Fibroblast of upper back skin (primary cell): ENCODE data around the gene FAM32A.

Source experiments
- DNase-seq: peaks from one replicate; pipeline ENCODE4 v3.0.0-alpha.2; 2013

The FAM32A gene

GRCh38 chr19:16185123-16185767 lies at the start of gene FAM32A:
Gene FAM32A, plus strand, starts transcription at chr19:16185410. Its CDS starts 33 bp downstream, at chr19:16185443.
- peak; percentile 100 for DNase-seq

GRCh38 chr19:16135430-16136127 lies 49.6 kb upstream of the FAM32A start:
- no peak for DNase-seq

GRCh38 chr19:16136185-16136999 lies 48.8 kb upstream of the FAM32A start:
- no peak for DNase-seq

GRCh38 chr19:16139752-16140151 lies 45.5 kb upstream of the FAM32A start:
- DNase-seq = no peak

GRCh38 chr19:16141043-16141442 lies 44.2 kb upstream of the FAM32A start:
- DNase-seq = no peak

DNA sequence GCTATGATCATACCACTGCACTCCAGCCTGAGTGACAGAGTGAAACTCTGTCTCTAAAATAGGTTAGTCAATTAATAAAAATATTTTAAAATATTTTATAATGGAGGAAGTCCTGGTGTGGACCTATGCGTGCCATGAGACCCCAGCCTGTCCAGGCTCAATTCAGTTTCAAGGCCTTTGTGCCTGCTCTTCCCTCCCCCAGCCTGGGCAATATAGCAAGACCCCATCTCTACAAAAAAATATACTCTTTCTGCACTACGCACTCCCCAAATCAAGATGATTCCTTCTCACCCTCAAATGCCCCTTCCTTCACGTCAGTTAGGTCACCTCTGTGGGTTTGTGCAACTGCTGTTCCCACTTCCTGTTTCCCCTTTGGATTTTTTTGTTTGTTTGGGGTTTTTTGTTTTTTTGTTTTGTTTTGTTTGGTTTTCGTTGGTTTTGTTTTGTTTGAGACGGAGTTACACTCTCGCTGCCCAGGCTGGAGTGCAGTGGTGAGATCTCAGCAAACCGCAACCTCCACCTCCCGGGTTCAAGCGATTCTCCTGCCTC lies 43.1 kb upstream of the FAM32A start:
- DNase-seq = no peak

GRCh38 chr19:16143399-16144215 lies 41.6 kb upstream of the FAM32A start, which contains the start of gene HSH2D:
Gene HSH2D, plus strand, starts transcription at chr19:16143685. Its CDS starts 5,066 bp downstream, at chr19:16148751.
- no peak for DNase-seq

DNA sequence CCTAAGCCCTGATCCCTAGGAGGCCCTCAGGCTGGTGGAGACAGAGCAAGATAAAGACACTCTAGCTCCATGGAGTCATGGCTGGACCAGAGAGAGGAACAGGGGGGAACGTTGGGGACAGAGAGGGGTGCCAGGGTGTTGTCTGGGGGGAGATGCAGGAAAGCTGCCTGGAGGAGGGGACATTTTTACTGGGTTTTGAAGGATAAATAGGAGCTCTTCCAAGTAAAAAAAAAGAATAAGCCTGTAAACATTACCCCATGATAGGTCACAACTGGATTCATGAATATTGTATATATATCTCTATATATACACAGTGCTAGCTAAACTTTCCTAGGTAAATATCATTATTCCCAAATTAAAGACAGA lies 41.0 kb upstream of the FAM32A start:
- no peak for DNase-seq

DNA sequence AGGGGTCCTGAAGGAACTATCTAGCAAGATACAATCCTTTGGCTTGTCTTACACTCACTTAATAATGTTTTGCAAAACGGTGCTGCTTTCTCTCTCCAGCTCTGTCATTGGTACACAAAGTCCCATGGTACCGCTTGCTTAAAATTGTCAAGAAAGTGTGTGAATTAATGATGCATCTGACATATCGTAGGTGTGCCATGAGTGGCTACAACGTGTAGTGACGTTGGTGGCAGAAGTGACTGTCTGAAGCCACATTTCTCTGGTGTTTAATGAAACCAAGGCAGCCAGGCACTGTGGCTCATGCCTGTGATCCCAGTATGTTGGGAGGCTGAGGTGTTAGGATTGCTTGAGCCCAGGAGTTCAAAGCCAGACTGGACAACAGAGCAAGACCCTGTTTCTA lies 39.1 kb upstream of the FAM32A start:
- DNase-seq = no peak

GRCh38 chr19:16148443-16149229 lies 36.6 kb upstream of the FAM32A start:
- no peak for DNase-seq

DNA sequence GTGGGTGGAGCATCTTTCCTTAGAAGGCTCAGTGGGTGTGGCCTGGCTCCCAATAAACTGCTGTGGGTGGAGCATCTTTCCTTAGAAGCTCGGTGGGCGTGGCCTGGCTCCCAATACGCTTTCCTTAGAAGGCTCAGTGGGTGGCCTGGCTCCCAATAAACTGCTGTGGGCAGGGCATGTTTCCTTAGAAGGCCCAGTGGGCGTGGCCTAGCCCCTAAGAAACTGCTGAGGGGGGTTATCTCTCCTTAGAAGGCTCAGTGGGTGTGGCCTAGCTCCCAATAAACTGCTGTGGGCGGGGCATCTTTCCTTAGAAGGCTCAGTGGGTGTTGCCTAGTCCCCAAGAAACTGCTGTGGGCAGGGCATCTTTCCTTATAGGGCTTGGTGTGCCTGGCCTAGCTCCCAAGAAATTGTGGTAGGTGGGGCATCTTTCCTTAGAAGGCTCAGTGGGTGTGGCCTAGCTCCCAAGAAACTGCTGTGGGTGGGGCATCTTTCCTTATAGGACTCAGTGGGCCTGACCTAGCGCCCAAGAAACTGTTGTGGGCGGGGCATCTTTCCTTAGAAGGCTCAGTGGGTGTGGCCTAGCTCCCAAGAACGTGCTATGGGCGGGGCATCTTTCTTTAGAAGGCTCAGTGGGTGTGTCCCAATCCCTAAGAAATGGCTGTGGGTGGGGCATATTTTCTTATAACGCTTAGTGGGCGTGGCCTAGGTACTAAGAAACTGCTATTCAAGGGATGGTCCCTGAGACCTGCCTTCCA lies 31.5 kb upstream of the FAM32A start:
- no peak for DNase-seq

GRCh38 chr19:16154557-16154956 lies 30.7 kb upstream of the FAM32A start:
- DNase-seq = no peak

GRCh38 chr19:16155128-16155527 lies 30.1 kb upstream of the FAM32A start:
- DNase-seq = no peak

GRCh38 chr19:16156904-16157303 lies 28.3 kb upstream of the FAM32A start:
- no peak for DNase-seq

- DNase-seq = no peak
These were observed 27.6 kb upstream of the FAM32A start for GRCh38 chr19:16157601-16158000.

- no peak for DNase-seq
These were observed 25.6 kb upstream of the FAM32A start for GRCh38 chr19:16159655-16160054.

GRCh38 chr19:16160445-16160942 lies 24.7 kb upstream of the FAM32A start:
- DNase-seq = no peak

DNA sequence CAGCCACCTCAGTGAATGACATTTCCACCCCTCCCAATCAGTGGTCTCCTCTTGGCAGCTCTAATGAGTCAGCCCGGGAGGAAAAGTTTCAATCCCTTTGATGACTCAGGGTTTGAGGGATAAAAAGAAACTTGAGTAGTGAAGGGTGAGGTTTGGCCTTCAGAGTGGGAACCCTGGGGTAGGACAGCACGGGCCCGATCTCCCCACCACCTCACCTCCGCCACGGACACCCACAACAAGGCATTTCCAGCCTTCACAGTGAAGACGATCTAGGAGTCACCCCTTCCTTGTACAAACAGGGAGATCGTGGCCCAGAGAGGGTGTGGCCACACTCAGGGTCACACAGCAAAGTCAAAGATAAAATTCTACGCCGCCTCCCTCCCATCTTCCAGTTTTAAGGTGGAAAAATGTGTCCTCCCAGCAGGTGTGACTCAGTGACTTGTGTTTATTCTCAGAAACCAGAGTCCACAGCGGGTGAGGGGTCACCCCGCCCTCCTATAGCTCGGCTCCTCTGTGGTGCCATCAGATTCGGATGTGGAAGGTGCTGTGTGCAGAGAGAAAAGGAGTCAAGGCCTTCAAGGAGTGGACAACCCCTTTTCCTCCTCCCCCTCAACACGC lies 24.2 kb upstream of the FAM32A start:
- peak; percentile 69 for DNase-seq

- DNase-seq = peak; percentile 61
These were observed 23.4 kb upstream of the FAM32A start for GRCh38 chr19:16161840-16162239.

- DNase-seq = no peak
These were observed 20.9 kb upstream of the FAM32A start for GRCh38 chr19:16164222-16164890.
